ENCODE measurements around the gene PHLDA2. TPM values are rescaled to one million over a fixed set of nuclear protein-coding genes. Genes with fewer than 3 reads are reported as not detected.

Gene PHLDA2
- total and polyA plus RNA-seq, 2 donors from 2014 or later: 9.0 to 19.7 TPM

DNA sequence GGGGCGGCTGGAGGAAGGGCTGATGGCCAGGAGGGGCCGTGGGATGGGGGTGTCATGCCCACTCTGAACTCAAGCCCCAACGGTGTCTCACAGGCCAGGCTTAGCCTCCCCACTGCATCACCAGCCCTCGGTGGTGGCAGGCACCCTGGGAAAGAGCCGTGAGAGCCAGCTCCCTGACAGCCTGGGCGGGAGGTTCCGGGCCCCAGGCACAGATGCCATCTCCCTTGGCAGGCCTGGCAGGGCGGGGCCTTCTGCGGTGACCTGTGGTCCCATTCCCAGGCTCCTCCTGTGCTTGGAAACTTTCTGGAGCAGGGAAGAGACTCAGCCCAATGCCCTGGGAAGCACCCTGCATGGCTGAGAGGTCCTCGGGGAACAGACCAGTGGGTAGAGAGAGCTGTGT, 4.8 kb downstream of the PHLDA2 start:
- H3K9me3 ChIP-seq (ENCODE audit: control insufficient read depth in 2 of 3, insufficient read depth in 1 of 3, low read length in 3 of 3): no peaks in the 10 kb centered on the region
- H3K27ac ChIP-seq (ENCODE audit: low read depth in 2 of 2, low read length in 2 of 2): peak overlapping the region in 1 of 2 donors; percentile 17
- H3K4me1 ChIP-seq (ENCODE audit: control insufficient read depth in 2 of 3, insufficient read depth in 2 of 3, low read depth in 1 of 3, low read length in 3 of 3): peaks cover 0 to 7% (median 7%) of the 10 kb centered on the region in 3 donors
- no peak overlapping the region for H3K9ac ChIP-seq (ENCODE audit: low read length in 3 of 3)
- H3K27me3 ChIP-seq (ENCODE audit: control insufficient read depth, insufficient read depth, low read length): no peaks in the 10 kb centered on the region
- no peak overlapping the region for H3K4me3 ChIP-seq (ENCODE audit: low read length in 3 of 3)
- FAIRE-seq (no peak), DNase-seq (peak in 1 of 5 donors; percentile 79)
- H3K36me3 ChIP-seq (ENCODE audit: control insufficient read depth in 2 of 3, insufficient read depth in 3 of 3, low read length in 3 of 3): no peaks in the 10 kb centered on the region
- no peak for TF ChIP-seq CTCF (IDR thresholded peaks at IDR 0.05; ENCODE audit: borderline replicate concordance, extremely low read depth, insufficient read depth)
- intact Hi-C loops (cut with DNase I): no loop called here

GRCh38 chr11:2923446-2924375, 5.5 kb downstream of the PHLDA2 start:
- Histone ChIP-seq H3K4me3 (ENCODE audit: low read length in 3 of 3) (no peak overlapping the region), H3K36me3 (ENCODE audit: control insufficient read depth in 2 of 3, insufficient read depth in 3 of 3, low read length in 3 of 3) (no peaks in the 10 kb centered on the region), H3K9ac (ENCODE audit: low read length in 3 of 3) (no peak overlapping the region), H3K4me1 (ENCODE audit: control insufficient read depth in 2 of 3, insufficient read depth in 2 of 3, low read depth in 1 of 3, low read length in 3 of 3) (peaks cover 0 to 7% (median 7%) of the 10 kb centered on the region in 3 donors), H3K27me3 (ENCODE audit: control insufficient read depth, insufficient read depth, low read length) (no peaks in the 10 kb centered on the region), H3K27ac (ENCODE audit: low read depth in 2 of 2, low read length in 2 of 2) (peak overlapping the region in 1 of 2 donors; percentile 17), H3K9me3 (ENCODE audit: control insufficient read depth in 2 of 3, insufficient read depth in 1 of 3, low read length in 3 of 3) (no peaks in the 10 kb centered on the region)
- intact Hi-C loops (cut with DNase I): no loop called here
- DNase-seq: peak in 1 of 5 donors; percentile 69
- no peak for TF ChIP-seq CTCF (IDR thresholded peaks at IDR 0.05; ENCODE audit: borderline replicate concordance, extremely low read depth, insufficient read depth)
- no peak for FAIRE-seq

DNA sequence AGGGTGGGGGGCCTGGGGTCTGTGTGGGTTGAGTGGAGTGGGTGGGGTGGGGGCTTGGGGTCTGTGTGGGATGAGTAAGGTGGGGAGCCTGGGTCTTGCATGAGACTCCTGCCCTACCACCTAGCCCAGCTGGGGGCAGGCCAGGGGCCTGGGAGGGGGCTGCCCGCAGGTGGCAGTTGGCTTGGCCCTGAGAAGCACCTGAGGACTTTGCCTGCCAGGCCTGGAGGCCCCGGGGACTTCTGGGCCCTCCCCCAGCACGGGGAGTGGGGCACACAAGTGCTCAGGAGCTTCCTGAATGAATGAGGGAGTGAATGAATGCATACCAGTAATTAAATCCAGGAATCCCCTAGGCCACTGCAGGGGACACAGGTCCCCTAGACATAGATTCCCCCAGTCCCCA, 6.6 kb downstream of the PHLDA2 start:
- intact Hi-C loops (cut with DNase I): no loop called here
- no peak overlapping the region for H3K9ac ChIP-seq (ENCODE audit: low read length in 3 of 3)
- TF ChIP-seq CTCF (IDR thresholded peaks at IDR 0.05; ENCODE audit: borderline replicate concordance, extremely low read depth, insufficient read depth): no peak
- no peaks in the 10 kb centered on the region for H3K9me3 ChIP-seq (ENCODE audit: control insufficient read depth in 2 of 3, insufficient read depth in 1 of 3, low read length in 3 of 3)
- FAIRE-seq: no peak
- H3K27ac ChIP-seq (ENCODE audit: low read depth in 2 of 2, low read length in 2 of 2): no peak overlapping the region
- H3K36me3 ChIP-seq (ENCODE audit: control insufficient read depth in 2 of 3, insufficient read depth in 3 of 3, low read length in 3 of 3): no peaks in the 10 kb centered on the region
- no peaks in the 10 kb centered on the region for H3K27me3 ChIP-seq (ENCODE audit: control insufficient read depth, insufficient read depth, low read length)
- no peak overlapping the region for H3K4me3 ChIP-seq (ENCODE audit: low read length in 3 of 3)
- DNase-seq: peak in 1 of 5 donors; percentile 40
- H3K4me1 ChIP-seq (ENCODE audit: control insufficient read depth in 2 of 3, insufficient read depth in 2 of 3, low read depth in 1 of 3, low read length in 3 of 3): peaks cover 0 to 4% (median 2%) of the 10 kb centered on the region in 3 donors
